ENCODE data around the gene APCDD1. TPM values are rescaled to one million over a fixed set of nuclear protein-coding genes. Genes with fewer than 3 reads are reported as not detected.

APCDD1 gene
- total and polyA plus RNA-seq, 2 donors (not counting 1 experiment from before 2014, with no cell fraction given), result 15.3 to 17.3 TPM

GRCh38 chr18:10482985-10483949 lies 28.8 kb downstream of the APCDD1 start:
- no peak for DNase-seq (ENCODE audit: low read depth in 2 of 2)
- TF ChIP-seq EZH2 (IDR thresholded peaks at IDR 0.05; ENCODE audit: low read length, missing control alignments) (no peak), CTCF (conservative IDR thresholded peaks at IDR 0.05 in 1 of 2, IDR thresholded peaks at IDR 0.05 in 1 of 2; ENCODE audit: low read depth in 1 of 2, low read length in 2 of 2) (no peak)
- no peaks in the 10 kb centered on the region for H3K36me3 ChIP-seq (ENCODE audit: control insufficient read depth, insufficient read depth, low read length)
- no peak overlapping the region for H3K27ac ChIP-seq (ENCODE audit: insufficient read depth, low read length)
- no peak overlapping the region for H3K4me2 ChIP-seq (ENCODE audit: extremely low read depth, insufficient read depth, low read length)
- no peak overlapping the region for H3K4me3 ChIP-seq (replicated peaks in 1 of 4; ENCODE audit: control extremely low read depth in 1 of 4, insufficient read depth in 1 of 4, low read depth in 3 of 4, low read length in 4 of 4)
- H4K20me1 ChIP-seq (ENCODE audit: control insufficient read depth, extremely low read depth, insufficient read depth, low read length), result no peaks in the 10 kb centered on the region
- H3K9me3 ChIP-seq (ENCODE audit: control insufficient read depth, insufficient read depth, low read depth, low read length), result no peaks in the 10 kb centered on the region
- no peak overlapping the region for H2AFZ ChIP-seq (ENCODE audit: low read length)
- H3K79me2 ChIP-seq (ENCODE audit: control insufficient read depth, insufficient read depth, low read length), result no peaks in the 10 kb centered on the region
- H3K27me3 ChIP-seq (ENCODE audit: control insufficient read depth, insufficient read depth, low read length), result no peaks in the 10 kb centered on the region
- no peak overlapping the region for H3K9ac ChIP-seq (ENCODE audit: insufficient read depth, low read length)
- no peaks in the 10 kb centered on the region for H3K4me1 ChIP-seq (ENCODE audit: control insufficient read depth, extremely low read depth, insufficient read depth, low read length)

GRCh38 chr18:10485475-10485874 lies 31.0 kb downstream of the APCDD1 start:
- H2AFZ ChIP-seq (ENCODE audit: low read length), result no peak overlapping the region
- TF ChIP-seq EZH2 (IDR thresholded peaks at IDR 0.05; ENCODE audit: low read length, missing control alignments) (no peak), CTCF (conservative IDR thresholded peaks at IDR 0.05 in 1 of 2, IDR thresholded peaks at IDR 0.05 in 1 of 2; ENCODE audit: low read depth in 1 of 2, low read length in 2 of 2) (no peak)
- H3K27ac ChIP-seq (ENCODE audit: insufficient read depth, low read length), result no peak overlapping the region
- no peaks in the 10 kb centered on the region for H3K27me3 ChIP-seq (ENCODE audit: control insufficient read depth, insufficient read depth, low read length)
- no peak for DNase-seq (ENCODE audit: low read depth in 2 of 2)
- no peaks in the 10 kb centered on the region for H4K20me1 ChIP-seq (ENCODE audit: control insufficient read depth, extremely low read depth, insufficient read depth, low read length)
- no peak overlapping the region for H3K9ac ChIP-seq (ENCODE audit: insufficient read depth, low read length)
- no peak overlapping the region for H3K4me2 ChIP-seq (ENCODE audit: extremely low read depth, insufficient read depth, low read length)
- H3K9me3 ChIP-seq (ENCODE audit: control insufficient read depth, insufficient read depth, low read depth, low read length), result no peaks in the 10 kb centered on the region
- no peak overlapping the region for H3K4me3 ChIP-seq (replicated peaks in 1 of 4; ENCODE audit: control extremely low read depth in 1 of 4, insufficient read depth in 1 of 4, low read depth in 3 of 4, low read length in 4 of 4)
- H3K79me2 ChIP-seq (ENCODE audit: control insufficient read depth, insufficient read depth, low read length), result no peaks in the 10 kb centered on the region
- H3K36me3 ChIP-seq (ENCODE audit: control insufficient read depth, insufficient read depth, low read length), result no peaks in the 10 kb centered on the region
- H3K4me1 ChIP-seq (ENCODE audit: control insufficient read depth, extremely low read depth, insufficient read depth, low read length), result no peaks in the 10 kb centered on the region

- no peak for DNase-seq (ENCODE audit: low read depth in 2 of 2)
- H2AFZ ChIP-seq (ENCODE audit: low read length), result no peak overlapping the region
These were observed 31.9 kb downstream of the APCDD1 start for GRCh38 chr18:10486362-10486761.

More at GRCh38 chr18:10486362-10486761, 31.9 kb downstream of the APCDD1 start:
- TF ChIP-seq EZH2 (IDR thresholded peaks at IDR 0.05; ENCODE audit: low read length, missing control alignments), result no peak
- no peak for TF ChIP-seq CTCF (conservative IDR thresholded peaks at IDR 0.05 in 1 of 2, IDR thresholded peaks at IDR 0.05 in 1 of 2; ENCODE audit: low read depth in 1 of 2, low read length in 2 of 2)
- Histone ChIP-seq H3K79me2 (ENCODE audit: control insufficient read depth, insufficient read depth, low read length) (no peaks in the 10 kb centered on the region), H3K36me3 (ENCODE audit: control insufficient read depth, insufficient read depth, low read length) (no peaks in the 10 kb centered on the region), H3K27ac (ENCODE audit: insufficient read depth, low read length) (no peak overlapping the region), H3K4me3 (replicated peaks in 1 of 4; ENCODE audit: control extremely low read depth in 1 of 4, insufficient read depth in 1 of 4, low read depth in 3 of 4, low read length in 4 of 4) (no peak overlapping the region), H3K9ac (ENCODE audit: insufficient read depth, low read length) (no peak overlapping the region), H3K27me3 (ENCODE audit: control insufficient read depth, insufficient read depth, low read length) (no peaks in the 10 kb centered on the region), H3K9me3 (ENCODE audit: control insufficient read depth, insufficient read depth, low read depth, low read length) (no peaks in the 10 kb centered on the region), H3K4me2 (ENCODE audit: extremely low read depth, insufficient read depth, low read length) (no peak overlapping the region), H3K4me1 (ENCODE audit: control insufficient read depth, extremely low read depth, insufficient read depth, low read length) (no peaks in the 10 kb centered on the region), H4K20me1 (ENCODE audit: control insufficient read depth, extremely low read depth, insufficient read depth, low read length) (no peaks in the 10 kb centered on the region)
